ENCODE data around the gene SLC16A6.
"Not testable (repeated sequence)": the region's sequence is repeated elsewhere in the genome, so short reads cannot be mapped to it uniquely, and the experiment has no call there.

SLC16A6 gene

DNA sequence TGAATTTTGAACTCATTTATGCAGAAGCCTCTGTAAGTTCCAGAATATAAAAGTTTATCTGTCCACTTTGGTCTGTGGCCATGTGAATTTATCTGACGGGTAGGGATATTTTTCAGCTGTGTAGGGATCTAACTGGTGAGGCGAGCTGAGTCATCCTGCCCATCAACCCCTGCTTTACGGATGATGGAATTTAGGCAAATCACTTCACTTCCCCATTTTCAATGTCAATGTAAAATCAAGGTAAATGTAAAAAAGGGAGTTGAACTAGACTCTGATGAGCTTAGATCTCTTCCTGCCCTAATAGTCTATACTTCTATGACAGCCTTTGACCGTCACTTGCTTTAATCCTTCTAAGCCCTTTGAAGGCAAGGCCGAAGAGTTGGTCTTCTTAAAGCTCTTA is 2.6 kb downstream of the SLC16A6 start:
- peak; percentile 67 for DNase-seq (ENCODE audit: extremely low spot score)
- ChIA-PET POLR2A (interaction anchor here (0.7 kb wide), 1 partner anchor 149 kb away, joined by 3 read pairs; no protein-coding TSS in a partner anchor), CTCF (interaction anchor here (0.7 to 4.5 kb wide), 11 partner anchors 9 to 175 kb away, joined by 3 to 26 read pairs (median 3); partner anchors contain the start of gene WIPI1)
- TF ChIP-seq, protein P1, sequence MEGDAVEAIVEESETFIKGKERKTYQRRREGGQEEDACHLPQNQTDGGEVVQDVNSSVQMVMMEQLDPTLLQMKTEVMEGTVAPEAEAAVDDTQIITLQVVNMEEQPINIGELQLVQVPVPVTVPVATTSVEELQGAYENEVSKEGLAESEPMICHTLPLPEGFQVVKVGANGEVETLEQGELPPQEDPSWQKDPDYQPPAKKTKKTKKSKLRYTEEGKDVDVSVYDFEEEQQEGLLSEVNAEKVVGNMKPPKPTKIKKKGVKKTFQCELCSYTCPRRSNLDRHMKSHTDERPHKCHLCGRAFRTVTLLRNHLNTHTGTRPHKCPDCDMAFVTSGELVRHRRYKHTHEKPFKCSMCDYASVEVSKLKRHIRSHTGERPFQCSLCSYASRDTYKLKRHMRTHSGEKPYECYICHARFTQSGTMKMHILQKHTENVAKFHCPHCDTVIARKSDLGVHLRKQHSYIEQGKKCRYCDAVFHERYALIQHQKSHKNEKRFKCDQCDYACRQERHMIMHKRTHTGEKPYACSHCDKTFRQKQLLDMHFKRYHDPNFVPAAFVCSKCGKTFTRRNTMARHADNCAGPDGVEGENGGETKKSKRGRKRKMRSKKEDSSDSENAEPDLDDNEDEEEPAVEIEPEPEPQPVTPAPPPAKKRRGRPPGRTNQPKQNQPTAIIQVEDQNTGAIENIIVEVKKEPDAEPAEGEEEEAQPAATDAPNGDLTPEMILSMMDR (IDR thresholded peaks at IDR 0.05; ENCODE audit: control extremely low read depth, extremely low read depth, low read depth, missing control alignments): no peak

DNA sequence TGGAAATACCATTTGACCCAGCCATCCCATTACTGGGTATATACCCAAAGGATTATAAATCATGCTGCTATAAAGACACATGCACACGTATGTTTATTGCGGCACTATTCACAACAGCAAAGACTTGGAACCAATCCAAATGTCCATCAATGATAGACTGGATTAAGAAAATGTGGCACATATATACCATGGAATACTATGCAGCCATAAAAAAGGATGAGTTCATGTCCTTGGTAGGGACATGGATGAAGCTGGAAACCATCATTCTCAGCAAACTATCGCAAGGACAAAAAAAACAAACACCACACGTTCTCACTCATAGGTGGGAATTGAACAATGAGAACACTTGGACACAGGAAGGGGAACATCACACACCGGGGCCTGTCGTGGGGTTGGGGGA is 9.0 kb downstream of the SLC16A6 start:
- POLR2A ChIA-PET; DNase-seq (ENCODE audit: extremely low spot score); CTCF ChIA-PET: not testable (repeated sequence)

DNA sequence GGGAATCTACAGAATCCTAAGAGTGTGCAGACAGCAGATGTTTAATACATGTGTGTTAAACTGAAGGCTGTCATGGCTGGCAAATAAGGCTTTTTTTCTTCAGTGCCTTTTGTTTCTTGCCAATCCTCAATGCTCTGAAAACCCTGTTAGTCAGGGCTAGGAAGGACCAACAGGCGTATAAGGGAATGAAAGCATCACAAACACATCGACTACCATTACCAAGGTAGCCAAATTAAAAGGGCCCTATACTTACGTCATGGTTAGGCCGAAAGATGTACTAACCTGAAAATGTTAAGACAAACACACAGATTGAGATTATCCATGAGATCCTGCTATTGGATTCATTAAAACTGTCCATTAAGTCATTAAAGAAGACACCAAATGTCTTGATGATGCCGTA is 13.1 kb downstream of the SLC16A6 start:
- ChIA-PET CTCF (interaction anchor here (1.5 kb wide), 1 partner anchor 10 kb away, joined by 4 read pairs; no protein-coding TSS in a partner anchor), POLR2A (no interaction called here)
- DNase-seq (ENCODE audit: extremely low spot score): no peak
- TF ChIP-seq, protein P1 (IDR thresholded peaks at IDR 0.05; ENCODE audit: control extremely low read depth, extremely low read depth, low read depth, missing control alignments): no peak

DNA sequence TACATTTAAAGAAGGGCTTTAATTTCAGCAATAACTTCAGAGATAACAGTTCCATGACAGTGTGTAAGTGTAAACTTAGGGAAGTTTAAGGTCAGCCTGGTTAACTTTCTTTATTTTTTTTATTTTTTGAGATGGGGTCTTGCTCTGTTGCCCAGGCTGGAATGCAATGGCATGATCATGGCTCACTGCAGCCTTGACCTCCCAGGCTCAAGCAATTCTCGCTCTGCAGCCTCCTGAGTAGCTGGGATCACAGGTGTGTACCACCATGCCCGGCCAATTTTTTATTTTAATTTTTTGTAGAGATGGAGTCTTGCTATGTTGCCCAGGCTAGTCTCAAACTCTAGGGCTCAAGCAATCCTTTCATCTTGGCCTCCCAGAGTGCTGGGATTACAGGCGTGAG is 14.6 kb downstream of the SLC16A6 start:
- POLR2A ChIA-PET; DNase-seq (ENCODE audit: extremely low spot score): not testable (repeated sequence)
- CTCF ChIA-PET: interaction anchor here (3.1 to 3.5 kb wide), 2 partner anchors 10 to 123 kb away, joined by 9 to 13 read pairs; no protein-coding TSS in a partner anchor

DNA sequence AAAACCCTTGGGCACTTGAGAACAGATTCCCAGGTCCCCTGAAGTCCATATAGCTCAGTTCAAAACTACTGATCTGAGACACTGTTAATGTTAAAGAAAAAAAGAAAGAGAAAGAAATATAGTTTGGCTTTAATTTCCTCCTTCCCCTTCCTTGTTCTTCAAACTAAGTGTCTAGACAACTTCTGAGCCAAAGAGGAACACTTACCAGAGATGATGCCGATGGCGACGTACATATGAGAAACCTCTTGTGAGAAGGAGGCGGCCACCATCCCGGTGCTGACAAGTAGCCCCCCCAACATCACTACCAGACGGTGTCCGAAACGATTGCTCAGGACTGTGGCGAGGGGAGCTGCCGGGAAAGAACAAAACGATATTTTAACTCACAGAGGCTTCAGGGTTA is 17.2 kb downstream of the SLC16A6 start:
- no peak for DNase-seq (ENCODE audit: extremely low spot score)
- POLR2A ChIA-PET: no interaction called here
- TF ChIP-seq, protein P1 (IDR thresholded peaks at IDR 0.05; ENCODE audit: control extremely low read depth, extremely low read depth, low read depth, missing control alignments): no peak
- CTCF ChIA-PET: interaction anchor here (3.1 to 3.5 kb wide), 2 partner anchors 13 to 125 kb away, joined by 9 to 13 read pairs; no protein-coding TSS in a partner anchor

DNA sequence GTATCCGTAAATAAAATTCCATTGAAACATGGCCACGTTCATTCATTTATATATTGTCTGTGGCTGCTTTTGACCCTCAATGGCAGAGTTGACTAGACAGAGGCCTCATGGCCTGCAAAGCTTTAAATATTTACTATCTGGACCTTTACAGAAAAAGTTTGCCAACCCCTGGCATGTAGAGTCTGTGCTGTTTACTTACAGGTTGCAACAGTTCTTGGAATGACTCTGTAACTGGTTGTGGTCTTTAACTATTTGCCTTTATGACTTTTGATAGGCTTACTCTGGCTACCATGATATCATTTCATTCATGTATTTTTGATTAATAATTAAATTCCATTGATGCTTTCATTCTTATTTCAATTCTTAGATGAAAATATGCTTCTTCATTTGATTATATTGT is 25.1 kb downstream of the SLC16A6 start:
- POLR2A ChIA-PET; DNase-seq (ENCODE audit: extremely low spot score): not testable (repeated sequence)
- CTCF ChIA-PET: interaction anchor here (1.8 to 5.2 kb wide), 5 partner anchors 15 to 196 kb away, joined by 6 to 56 read pairs (median 28); partner anchors contain the start of gene WIPI1

DNA sequence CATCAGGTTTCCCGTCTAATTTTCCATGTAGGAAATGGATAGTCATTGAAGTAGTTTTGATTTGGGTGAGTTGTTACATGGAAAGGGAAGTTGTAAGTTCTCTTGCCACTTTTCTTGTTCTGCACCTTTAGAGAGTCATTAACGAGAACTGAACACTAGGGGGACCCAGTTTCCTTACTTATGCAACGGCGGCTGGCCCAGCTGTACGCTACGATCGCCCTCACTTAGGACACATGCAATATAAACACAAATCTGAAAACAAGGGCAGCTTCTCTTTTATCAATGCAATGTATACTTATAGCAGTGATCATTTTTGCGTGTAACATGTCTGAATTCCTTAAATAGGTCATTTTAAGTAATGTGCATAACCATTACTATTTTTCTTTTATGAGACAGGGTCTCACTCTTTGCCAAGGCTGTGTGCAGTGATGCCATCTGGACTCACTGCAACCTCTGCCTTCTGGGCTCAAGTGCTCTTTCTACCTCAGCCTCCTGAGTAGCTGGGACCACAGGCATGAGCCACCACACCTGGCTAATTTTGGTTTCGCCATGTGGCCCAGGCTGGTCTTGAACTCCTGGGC is 27.7 kb downstream of the SLC16A6 start:
- TF ChIP-seq, protein P1 (IDR thresholded peaks at IDR 0.05; ENCODE audit: control extremely low read depth, extremely low read depth, low read depth, missing control alignments): peak; percentile 38
- peak; percentile 29 for DNase-seq (ENCODE audit: extremely low spot score)
- CTCF ChIA-PET: interaction anchor here (1.0 to 5.2 kb wide), 16 partner anchors 8 to 206 kb away, joined by 3 to 56 read pairs (median 5); partner anchors contain the start of genes AMZ2 and WIPI1
- POLR2A ChIA-PET: not testable (repeated sequence)

DNA sequence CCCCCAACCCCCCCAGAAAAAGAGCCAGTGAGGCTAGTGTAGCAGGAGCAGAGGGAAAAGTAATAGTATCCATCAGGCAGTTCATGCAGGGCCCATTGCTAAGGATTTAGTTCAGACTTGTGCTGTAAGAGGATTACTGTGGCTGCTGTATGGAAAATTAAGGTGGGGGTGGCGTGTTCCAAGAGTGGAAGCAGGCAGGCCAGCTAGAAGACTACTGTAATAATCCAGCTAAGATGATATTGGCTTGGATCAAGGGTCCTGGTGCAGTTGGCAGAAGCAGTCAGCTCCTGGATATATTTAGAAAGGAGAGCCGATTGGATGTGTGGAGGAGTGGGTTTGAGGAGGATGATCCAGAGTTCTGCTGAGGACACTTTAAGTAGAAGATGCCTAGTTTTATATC is 28.5 kb downstream of the SLC16A6 start:
- POLR2A ChIA-PET; DNase-seq (ENCODE audit: extremely low spot score): not testable (repeated sequence)
- CTCF ChIA-PET: interaction anchor here (1.0 to 5.2 kb wide), 10 partner anchors 9 to 207 kb away, joined by 3 to 56 read pairs (median 12); partner anchors contain the start of gene AMZ2
